NCI-H748 (cell line): ENCODE data around the gene CSAD.
"Not testable (repeated sequence)": the region's sequence is repeated elsewhere in the genome, so short reads cannot be mapped to it uniquely, and the experiment has no call there.

Source experiments
- DNase-seq: peaks from one replicate; lab custom pipeline; 2025; ENCODE audit not compliant: unreplicated experiment; lab: John Stamatoyannopoulos, UW

Gene CSAD

GRCh38 chr12:53147653-53148052 is 33.1 kb downstream of the CSAD start:
- no peak for DNase-seq

DNA sequence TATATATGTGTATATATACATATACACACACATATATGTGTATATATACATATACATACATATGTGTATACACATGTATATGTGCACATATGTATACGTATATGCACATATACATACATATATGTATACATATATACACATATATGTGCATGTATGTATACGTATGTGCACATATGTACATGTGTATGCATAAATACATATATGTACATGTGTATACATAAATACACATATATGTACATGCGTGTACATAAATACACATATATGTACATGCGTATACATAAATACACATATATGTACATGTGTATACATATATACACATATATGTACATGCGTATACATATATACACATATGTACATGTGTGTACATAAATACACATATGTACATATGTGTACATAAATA is 33.5 kb downstream of the CSAD start:
- no peak for DNase-seq

GRCh38 chr12:53145383-53146260 is 35.1 kb downstream of the CSAD start:
- no peak for DNase-seq

DNA sequence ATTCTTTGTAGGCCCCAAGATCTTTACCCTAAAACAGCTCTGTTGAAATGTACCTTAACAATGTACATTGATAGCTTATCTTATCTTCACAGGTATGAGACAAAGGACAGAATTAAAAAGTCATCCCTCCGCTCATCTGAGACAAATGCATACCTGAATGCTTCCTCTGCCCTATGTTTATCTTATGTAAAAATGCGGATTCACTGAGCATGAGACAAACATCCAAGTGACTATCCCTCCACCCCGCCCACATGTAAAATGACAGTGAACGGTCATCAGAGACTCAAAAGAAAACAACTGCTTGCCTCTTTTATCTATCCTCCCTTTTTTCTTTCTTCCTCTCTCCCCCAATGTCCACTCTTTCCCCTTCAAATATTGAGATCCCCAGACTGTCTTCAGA is 37.4 kb downstream of the CSAD start:
- no peak for DNase-seq

DNA sequence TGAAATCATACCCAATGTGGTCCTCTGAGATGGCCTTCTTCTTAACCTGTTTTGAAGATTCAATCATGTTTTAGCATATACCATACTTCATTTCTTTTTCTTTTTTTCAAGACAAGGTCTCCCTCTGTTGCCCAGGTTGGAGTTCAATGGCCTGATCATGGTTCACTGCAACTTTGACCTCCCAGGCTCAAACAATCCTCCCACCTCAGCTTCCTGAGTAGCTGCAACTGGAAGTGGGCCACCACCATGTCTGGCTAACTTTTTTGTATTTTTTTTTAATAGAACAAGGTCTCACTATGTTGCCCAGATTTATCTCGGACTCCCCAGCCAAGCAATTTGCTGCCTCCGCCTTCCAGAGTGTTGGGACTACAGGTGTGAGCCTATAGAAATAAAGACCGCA is 47.0 kb downstream of the CSAD start:
- no peak for DNase-seq

DNA sequence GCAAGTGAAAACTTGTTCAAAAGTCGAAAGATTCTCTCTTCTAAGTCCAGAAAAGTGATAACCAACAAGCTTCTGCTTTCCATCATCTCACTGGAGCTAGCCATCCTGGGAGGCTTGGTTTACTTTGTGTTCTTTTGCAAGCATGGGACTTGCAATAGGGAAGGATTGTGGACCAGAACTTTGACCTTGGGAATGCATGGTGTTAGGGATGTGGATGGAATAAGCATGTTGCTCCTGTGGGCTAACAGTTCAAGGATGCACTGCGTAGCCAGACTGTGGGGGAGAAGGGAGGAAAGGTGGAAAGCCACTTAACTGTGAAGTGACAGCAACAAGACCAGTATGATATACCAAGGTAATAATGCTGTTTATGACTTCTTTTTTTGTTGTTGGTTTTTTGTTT is 48.9 kb downstream of the CSAD start:
- no peak for DNase-seq

DNA sequence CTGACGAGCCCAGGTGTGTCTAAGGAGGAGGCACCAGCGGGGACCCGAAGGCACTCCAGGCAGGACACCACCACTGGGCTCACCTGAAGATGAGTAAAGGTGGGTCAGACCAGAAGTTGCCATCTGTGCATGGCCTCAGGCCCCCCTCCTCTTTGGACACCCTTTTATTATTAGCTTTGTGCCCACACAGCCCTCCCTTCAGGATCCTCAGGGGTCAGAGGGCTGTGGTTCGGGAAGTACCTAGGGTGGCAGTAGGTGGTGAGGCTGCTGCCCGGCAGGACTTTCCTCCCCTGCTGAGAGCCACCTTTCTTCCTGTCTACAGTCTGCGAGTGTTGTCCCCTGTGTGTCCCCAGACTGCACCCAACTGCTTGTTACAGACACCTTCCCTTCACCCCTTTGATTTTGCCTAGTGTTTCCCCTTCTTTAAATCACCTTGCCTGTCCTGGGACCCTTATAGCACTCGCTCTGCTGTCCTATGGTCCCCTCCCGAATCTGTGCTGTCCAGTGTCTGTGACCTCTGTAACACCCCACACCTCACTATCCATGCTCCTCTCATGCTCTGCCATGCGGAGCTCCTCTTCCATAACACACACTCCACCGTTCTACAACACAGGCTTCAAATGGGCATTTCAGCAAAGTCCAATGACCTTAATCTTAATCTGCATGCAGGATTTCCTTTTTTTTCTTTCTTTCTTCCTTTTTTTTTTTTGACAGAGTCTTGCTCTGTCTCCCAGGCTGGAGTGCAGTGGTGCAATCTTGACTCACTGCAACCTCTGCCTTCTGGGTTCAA is 51.8 kb downstream of the CSAD start:
- no peak for DNase-seq

- no peak for DNase-seq
Measured at GRCh38 chr12:53127169-53127568, 53.6 kb downstream of the CSAD start.

GRCh38 chr12:53124352-53124723 is 56.4 kb downstream of the CSAD start:
- no peak for DNase-seq

DNA sequence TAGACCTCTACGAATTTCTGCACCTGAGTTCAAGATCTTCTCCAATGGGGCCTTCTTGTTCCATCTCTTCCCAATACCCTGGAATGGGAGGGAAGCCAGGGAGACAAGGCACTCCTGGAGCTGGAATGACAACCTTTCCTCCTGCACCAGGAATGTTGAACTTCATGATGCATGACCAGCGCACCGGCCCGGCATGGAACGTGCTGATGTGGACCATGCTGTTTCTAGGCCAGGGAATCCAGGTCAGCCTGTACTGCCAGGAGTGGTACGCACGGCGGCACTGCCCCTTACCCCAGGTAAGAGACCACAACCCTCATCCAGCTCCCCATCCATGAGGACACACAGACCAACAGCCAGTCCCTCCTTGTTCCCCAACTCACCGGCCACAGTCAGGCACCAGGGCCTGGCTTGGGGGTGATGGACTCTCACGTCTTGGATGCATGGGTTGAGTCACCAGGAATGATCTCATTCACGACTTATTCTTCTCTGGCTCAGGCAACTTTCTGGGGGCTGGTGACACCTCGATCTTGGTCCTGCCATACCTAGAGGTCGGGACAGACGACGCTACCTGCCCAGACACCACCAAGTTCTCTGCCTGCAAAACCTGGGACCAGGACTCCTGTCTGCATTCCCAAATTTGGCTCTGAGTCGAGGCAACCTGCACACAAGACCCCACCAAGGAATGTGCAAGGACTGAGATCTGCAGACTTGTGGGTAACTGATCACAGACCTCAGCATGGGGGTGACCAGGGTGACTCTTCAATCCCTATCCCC is 57.0 kb downstream of the CSAD start:
- no peak for DNase-seq

GRCh38 chr12:53122961-53123468 is 57.7 kb downstream of the CSAD start:
- no peak for DNase-seq

GRCh38 chr12:53120685-53121525 is 59.8 kb downstream of the CSAD start:
- no peak for DNase-seq

DNA sequence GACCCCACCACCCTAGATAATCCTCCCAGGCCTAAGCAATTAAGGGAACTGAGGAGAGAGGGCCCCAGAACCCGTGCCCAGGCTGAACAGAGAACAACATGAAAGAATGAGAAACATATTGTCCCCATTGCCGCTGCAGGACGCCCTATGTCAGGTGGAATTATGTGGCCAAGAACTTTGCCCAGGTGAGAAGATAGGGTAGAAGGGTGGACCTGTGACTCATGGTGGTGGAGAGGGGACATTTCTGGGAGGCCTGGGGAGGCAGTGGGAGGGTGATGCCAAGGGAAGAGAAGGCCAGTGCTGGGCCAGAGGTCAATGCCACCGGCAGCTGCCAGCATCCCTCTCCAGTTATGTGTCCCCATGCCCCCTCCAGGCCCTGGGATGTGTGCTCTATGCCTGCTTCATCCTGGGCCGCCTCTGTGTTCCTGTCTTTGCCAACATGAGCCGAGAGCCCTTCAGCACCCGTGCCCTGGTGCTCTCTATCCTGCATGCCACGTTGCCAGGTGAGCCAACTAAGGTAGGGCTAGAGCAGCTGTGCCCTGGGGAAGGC is 61.9 kb downstream of the CSAD start:
- no peak for DNase-seq

DNA sequence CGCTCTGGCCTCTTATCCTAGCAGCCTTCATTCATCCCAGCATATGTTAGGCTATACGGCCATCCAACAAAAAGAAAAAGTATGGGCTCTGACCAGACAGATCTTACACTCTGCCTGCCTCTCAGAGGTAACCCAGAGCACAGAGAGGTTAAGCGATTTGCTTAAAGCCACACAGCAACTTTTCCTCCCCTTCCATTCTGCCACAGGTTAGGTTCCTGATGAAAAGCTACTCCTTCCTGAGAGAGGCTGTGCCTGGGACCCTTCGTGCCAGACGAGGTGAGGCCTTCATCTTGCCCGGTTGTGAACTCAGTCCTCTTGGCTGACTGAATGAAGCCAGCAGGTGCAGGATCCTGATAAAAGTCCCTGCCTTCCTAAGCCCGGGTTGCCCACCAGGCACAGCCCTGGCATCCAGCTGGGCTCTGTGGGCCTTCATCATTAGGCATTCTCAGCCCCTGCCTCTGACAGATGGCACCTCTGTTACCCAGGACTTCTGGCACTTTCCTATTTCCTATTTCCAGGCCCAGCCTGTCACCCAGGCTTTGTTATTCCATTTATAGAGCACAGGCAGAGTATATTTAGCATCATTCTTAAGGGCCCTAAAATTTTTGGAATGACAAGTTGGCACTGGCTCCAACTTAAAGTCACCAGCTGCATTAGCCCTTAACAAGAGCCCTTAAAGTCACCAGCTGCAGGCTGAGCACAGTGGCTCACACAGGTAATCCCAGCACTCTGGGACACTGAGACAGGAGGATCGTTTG is 64.7 kb downstream of the CSAD start:
- DNase-seq, result no peak

GRCh38 chr12:53115112-53115890 is 65.4 kb downstream of the CSAD start:
- DNase-seq, result no peak

- no peak for DNase-seq
Measured at GRCh38 chr12:53113951-53114350, 66.8 kb downstream of the CSAD start.

DNA sequence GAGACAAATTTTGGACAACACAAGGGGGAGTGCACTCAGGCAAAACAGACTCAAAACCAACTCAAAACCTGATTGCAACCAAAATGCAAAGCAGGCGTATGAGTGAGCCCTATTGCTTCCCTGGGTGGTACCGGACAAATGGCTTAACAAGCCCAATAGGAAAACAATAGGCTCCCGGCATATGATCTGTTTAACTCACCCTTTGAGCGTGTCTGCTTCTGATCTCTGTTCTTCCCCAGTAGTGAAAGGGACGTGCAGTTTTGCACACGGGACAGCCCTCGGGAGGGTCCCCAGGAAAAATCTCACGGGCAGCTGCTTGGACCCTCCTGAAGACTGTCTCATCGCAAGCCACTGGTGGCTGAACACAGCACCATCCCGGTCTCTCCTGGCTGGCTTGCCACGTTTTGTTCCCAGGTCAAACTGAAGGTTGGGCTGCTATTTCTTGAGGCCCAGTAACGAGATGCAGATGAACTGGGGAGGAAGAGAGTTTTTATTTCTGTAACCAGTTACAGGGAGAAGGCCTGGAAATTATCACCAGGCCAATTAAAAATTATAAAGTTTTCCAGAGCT is 67.5 kb downstream of the CSAD start:
- no peak for DNase-seq

GRCh38 chr12:53112431-53112830 is 68.3 kb downstream of the CSAD start:
- DNase-seq, result not testable (repeated sequence)
